SH-SY5Y (cell line): ENCODE data around the gene CLCN7.

ENCODE experiments used
- GATA2 ChIP-seq: IDR thresholded peaks from 2 replicates; pipeline ENCODE4 v1.6.1; 2011; ENCODE audit warnings: mild to moderate bottlenecking, low read depth, low read length
- GATA3 ChIP-seq: IDR thresholded peaks from 2 replicates; pipeline ENCODE4 v1.6.1; 2011; ENCODE audit warnings: low read depth, mild to moderate bottlenecking, low read length, moderate library complexity

DNA sequence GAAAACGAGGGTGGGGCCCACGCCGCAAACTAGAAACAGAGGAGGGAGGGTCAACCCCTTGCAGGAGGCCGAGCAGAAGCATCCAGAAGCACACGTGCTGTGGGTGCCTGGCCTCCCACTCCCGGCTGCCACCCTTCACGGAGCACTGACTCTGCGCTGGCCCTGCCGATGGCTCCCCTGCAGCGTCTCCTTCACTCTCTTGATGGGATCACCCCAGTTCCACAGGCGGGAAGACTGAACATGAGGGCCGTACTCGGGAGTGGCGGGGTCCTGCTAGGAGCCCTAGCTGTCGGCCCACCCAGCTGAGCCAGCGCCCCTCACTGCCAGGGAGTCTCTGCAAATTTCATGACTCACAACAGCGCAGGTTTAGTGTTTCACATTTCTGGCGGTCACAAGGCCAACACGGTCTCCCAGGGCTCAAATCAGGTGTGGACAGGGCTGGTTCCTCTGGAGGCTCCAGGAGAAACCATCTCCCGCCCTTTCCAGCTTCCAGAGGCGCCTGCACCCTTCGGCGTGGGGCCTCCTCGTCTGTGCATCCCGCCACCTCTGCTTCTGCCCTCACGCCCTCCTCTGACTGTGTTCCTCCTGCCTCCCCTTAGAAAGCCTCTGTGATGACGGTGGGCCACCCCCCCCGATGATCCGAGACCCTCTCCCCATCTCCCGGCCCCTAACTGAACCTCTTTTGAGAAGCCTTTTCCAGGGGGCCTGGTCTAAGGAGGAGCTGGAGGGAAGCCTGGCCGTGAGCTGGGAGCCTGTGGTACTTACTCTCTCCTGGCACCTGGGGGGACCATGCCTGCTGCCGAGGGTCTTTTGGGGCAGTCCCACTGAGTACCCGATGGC lies 11.9 kb upstream of the CLCN7 start:
- TF ChIP-seq GATA3 (no peak), GATA2 (no peak)
